ENCODE data around the gene INHBC.
A peak's percentile ranks its signal among the peaks of the same experiment; 100 is the strongest.

INHBC gene

DNA sequence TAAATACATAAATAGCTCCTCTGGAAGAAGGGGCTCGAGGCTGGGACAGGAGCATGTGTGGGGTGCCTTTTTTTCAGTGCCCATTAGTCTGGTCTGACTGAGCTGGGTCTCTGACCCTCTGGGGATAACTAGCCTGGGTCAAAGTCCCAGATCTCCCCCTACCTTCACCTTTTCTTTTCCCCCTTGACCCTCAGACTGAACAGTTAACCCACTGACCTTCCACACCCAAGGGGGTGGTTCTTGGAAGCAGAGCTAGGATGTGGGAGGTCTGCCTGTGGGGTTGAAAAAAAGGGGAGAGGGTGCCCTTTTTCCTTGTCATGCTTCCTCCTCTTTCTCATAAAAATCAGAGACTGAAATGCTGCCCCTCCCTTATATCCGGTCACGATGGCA is 24.1 kb downstream of the INHBC start:
- TF ChIP-seq, protein P1, sequence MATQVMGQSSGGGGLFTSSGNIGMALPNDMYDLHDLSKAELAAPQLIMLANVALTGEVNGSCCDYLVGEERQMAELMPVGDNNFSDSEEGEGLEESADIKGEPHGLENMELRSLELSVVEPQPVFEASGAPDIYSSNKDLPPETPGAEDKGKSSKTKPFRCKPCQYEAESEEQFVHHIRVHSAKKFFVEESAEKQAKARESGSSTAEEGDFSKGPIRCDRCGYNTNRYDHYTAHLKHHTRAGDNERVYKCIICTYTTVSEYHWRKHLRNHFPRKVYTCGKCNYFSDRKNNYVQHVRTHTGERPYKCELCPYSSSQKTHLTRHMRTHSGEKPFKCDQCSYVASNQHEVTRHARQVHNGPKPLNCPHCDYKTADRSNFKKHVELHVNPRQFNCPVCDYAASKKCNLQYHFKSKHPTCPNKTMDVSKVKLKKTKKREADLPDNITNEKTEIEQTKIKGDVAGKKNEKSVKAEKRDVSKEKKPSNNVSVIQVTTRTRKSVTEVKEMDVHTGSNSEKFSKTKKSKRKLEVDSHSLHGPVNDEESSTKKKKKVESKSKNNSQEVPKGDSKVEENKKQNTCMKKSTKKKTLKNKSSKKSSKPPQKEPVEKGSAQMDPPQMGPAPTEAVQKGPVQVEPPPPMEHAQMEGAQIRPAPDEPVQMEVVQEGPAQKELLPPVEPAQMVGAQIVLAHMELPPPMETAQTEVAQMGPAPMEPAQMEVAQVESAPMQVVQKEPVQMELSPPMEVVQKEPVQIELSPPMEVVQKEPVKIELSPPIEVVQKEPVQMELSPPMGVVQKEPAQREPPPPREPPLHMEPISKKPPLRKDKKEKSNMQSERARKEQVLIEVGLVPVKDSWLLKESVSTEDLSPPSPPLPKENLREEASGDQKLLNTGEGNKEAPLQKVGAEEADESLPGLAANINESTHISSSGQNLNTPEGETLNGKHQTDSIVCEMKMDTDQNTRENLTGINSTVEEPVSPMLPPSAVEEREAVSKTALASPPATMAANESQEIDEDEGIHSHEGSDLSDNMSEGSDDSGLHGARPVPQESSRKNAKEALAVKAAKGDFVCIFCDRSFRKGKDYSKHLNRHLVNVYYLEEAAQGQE (IDR thresholded peaks at IDR 0.05; ENCODE audit: insufficient read depth in 1 of 2, low read depth in 2 of 2, low read length in 2 of 2) = no peak
- TF ChIP-seq FOXP2 (optimal IDR thresholded peaks at IDR 0.05; ENCODE audit: borderline replicate concordance, extremely low read depth, extremely low read length, insufficient read depth) (no peak), TAF1 (IDR thresholded peaks at IDR 0.05; ENCODE audit: borderline replicate concordance, insufficient read depth, low read length) (no peak), POLR2AphosphoS5 (IDR thresholded peaks at IDR 0.05; ENCODE audit: low read depth, low read length) (no peak), SIN3A (IDR thresholded peaks at IDR 0.05; ENCODE audit: borderline replicate concordance, insufficient read depth, low read length) (no peak)

DNA sequence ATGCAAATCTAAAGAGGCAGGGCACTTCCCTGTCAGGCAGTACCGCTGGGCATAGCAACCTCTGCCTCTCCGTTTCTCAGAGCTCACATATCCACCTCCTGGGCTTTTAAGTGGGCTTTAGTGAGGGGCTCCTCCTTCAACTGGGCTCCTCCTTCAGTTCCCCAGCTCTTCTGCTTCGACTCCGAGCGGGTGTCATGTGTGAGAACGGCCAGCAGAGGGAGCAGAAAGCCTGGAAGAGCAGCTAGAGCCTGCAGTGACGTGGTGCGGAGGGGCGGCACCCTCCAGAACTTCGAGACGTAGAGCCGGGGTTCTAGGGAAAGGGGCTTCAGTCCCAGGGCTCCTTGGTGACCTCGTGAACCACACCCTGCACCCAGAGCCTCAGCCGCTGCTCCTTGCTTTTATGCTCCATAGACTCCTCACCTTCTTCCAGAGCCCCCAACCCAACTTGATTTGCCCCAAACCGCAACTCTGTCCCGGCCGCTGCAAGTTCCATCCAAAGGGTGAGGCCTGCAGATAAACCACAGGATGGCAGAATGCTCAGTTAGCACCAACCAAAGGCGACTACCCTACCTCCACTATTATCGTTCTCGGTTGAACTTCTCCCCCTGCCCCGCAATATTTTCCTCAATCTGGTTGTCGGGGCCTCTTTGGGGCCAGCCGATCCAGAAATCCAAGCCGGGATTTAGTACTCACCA is 24.6 kb downstream of the INHBC start:
- TF ChIP-seq TAF1 (IDR thresholded peaks at IDR 0.05; ENCODE audit: borderline replicate concordance, insufficient read depth, low read length) (0 out of 2 replicates have a peak, but pooled peaks have one; percentile 46), SIN3A (IDR thresholded peaks at IDR 0.05; ENCODE audit: borderline replicate concordance, insufficient read depth, low read length) (no peak), POLR2AphosphoS5 (IDR thresholded peaks at IDR 0.05; ENCODE audit: low read depth, low read length) (peak; percentile 38; the same call in 1 of the 2 replicates)
- TF ChIP-seq, protein P1 (IDR thresholded peaks at IDR 0.05; ENCODE audit: insufficient read depth in 1 of 2, low read depth in 2 of 2, low read length in 2 of 2) = no peak

DNA sequence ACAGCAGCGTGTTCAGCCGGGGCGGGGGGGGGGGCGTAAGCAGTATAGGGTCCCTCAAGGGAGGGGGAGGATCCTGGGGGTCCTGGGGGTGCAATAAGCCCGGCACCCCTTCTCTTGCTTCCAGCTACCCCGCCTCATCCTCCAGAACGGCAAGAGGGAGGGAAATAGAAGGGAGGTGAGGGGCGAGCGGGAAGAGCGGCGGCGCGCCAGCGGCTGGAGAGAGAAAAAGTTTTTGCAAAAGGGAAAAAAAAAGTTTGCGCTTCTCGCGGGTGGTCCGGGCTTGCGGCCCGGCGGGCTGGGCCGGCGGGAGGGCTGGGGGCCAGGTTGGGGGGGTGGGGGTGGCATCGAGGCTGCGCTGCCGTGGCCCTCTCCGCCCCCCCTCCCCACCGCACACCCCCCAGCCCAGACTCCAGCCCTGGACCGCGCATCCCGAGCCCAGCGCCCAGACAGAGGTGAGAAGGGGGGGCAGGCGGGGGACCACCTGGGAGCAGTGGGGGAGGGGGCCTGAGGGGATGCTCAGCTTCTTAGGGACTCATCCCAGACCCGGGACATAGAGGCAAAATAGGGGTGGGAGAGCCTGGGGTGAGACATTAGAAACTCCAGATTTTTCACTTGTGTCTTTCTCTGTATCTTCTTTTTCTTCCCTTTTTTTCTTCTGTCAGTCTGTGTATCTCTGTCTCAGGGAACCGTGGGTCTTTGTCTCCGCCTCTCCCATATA is 25.3 kb downstream of the INHBC start, which contains the start of gene GLI1:
GLI1 (plus strand) TSS at position 36 of the 718 bp plus-strand sequence. CDS start 3,907 bp downstream, outside the sequence.
- TF ChIP-seq POLR2AphosphoS5 (IDR thresholded peaks at IDR 0.05; ENCODE audit: low read depth, low read length) (no peak), SIN3A (IDR thresholded peaks at IDR 0.05; ENCODE audit: borderline replicate concordance, insufficient read depth, low read length) (peak; percentile 71; the same call in 1 of the 2 replicates), TAF1 (IDR thresholded peaks at IDR 0.05; ENCODE audit: borderline replicate concordance, insufficient read depth, low read length) (no peak)

DNA sequence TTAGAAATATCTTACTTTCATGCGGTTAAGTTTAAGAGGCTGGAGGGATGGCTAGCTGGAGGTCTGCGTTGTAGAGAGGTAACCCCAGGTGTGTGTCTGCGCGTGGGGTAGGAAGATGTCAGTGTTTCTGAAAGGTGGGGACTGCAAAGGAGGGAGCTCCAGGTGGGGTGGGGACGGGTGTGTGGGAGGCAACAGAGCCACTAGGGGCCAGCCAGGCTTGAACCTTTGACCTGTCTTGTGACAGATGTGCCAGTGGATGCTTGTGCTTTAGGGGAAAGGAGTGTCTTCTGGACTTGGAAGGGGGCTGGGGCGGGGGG is 25.8 kb downstream of the INHBC start:
- TF ChIP-seq TAF1 (IDR thresholded peaks at IDR 0.05; ENCODE audit: borderline replicate concordance, insufficient read depth, low read length) = no peak
- TF ChIP-seq, protein P1 (IDR thresholded peaks at IDR 0.05; ENCODE audit: insufficient read depth in 1 of 2, low read depth in 2 of 2, low read length in 2 of 2) = no peak
- no peak for TF ChIP-seq FOXP2 (optimal IDR thresholded peaks at IDR 0.05; ENCODE audit: borderline replicate concordance, extremely low read depth, extremely low read length, insufficient read depth)
- TF ChIP-seq POLR2AphosphoS5 (IDR thresholded peaks at IDR 0.05; ENCODE audit: low read depth, low read length) = no peak
- no peak for TF ChIP-seq SIN3A (IDR thresholded peaks at IDR 0.05; ENCODE audit: borderline replicate concordance, insufficient read depth, low read length)

DNA sequence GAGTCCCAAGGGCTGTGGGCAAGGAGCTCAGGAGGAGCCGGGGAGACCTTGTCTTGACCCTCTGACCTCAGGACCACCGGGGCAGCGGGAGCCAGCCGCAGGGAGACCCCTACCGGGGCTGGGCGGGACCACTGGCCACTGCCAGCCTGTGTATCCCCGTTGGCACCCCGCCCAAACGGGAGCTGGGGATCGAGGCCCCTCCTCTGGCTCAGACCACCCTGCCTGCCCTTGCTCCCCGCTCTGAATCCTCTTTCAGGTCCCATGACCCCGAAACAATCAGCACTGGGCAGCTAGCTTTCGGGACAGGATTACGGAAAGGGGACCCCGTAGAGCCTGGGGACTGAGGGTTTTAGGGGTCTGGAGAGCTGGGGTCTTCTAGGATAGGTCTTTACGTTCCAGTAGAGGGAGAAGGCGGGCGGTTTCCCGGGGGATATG is 26.3 kb downstream of the INHBC start:
- TF ChIP-seq, protein P1 (IDR thresholded peaks at IDR 0.05; ENCODE audit: insufficient read depth in 1 of 2, low read depth in 2 of 2, low read length in 2 of 2) = no peak
- no peak for TF ChIP-seq FOXP2 (optimal IDR thresholded peaks at IDR 0.05; ENCODE audit: borderline replicate concordance, extremely low read depth, extremely low read length, insufficient read depth)
- no peak for TF ChIP-seq SIN3A (IDR thresholded peaks at IDR 0.05; ENCODE audit: borderline replicate concordance, insufficient read depth, low read length)
- no peak for TF ChIP-seq POLR2AphosphoS5 (IDR thresholded peaks at IDR 0.05; ENCODE audit: low read depth, low read length)
- TF ChIP-seq TAF1 (IDR thresholded peaks at IDR 0.05; ENCODE audit: borderline replicate concordance, insufficient read depth, low read length) = no peak
